K562 (cell line): ENCODE measurements around the gene KLF1. TPM values are rescaled to one million over a fixed set of nuclear protein-coding genes. Genes with fewer than 3 reads are reported as not detected.

Source experiments
- ATAC-seq: fragments of 200-7000 bp; cut with Tn5 transposase; 3 replicates; pipeline ENCODE4 v1.9.1; 2020; ENCODE audit warnings: moderate library complexity
- BruUV-seq: library from RNA; stranded (reverse); fragments of 400-500 nt; replicated peaks from 2 replicates; lab custom pipeline; 2021; lab: Mats Ljungman, UMichigan
- CTCF ChIA-PET: fragments of 300-600 bp; formaldehyde crosslinking; extraction: SDS; loops from one replicate; lab custom pipeline; 2021; ENCODE audit warnings: low intra/inter-chr PET ratio; lab: Yijun Ruan, JAX
- POLR2A ChIA-PET: fragments of 300-600, 350-650 bp; sonication (Branson Sonifier 250); formaldehyde crosslinking; extraction: SDS; loops from one replicate; lab custom pipeline; 2021; ENCODE audit warnings: antibody characterized with exemption, inconsistent platforms; lab: Yijun Ruan, JAX
- DNase-seq, 4 experiments: peaks; one replicate each; pipeline versions ENCODE4 v3.0.0 to v3.0.0-alpha.2; 2011 to 2018; ENCODE audit warnings: low spot score in 3 of 4, mixed read lengths in 3 of 4; ENCODE audit errors: extremely low read depth in 1 of 4
- FAIRE-seq: peaks from 2 replicates; lab custom pipeline; 2011; peaks lifted over from hg19 to GRCh38; lab: Jason Lieb, UNC
- H2AFZ ChIP-seq: 2 replicates; pipeline ENCODE4 v1.6.0; 2011; ENCODE audit warnings: low read depth, low read length, control low read depth, inconsistent platforms
- H3K27ac ChIP-seq: fragments of 200-600 bp; 3 replicates; pipeline ENCODE4 v1.8.0; 2011; ENCODE audit warnings: low read depth, mild to moderate bottlenecking, control low read depth, inconsistent platforms, low read length, moderate library complexity, mixed read lengths; ENCODE audit errors: extremely low read depth
- H3K27me3 ChIP-seq, 2 experiments: fragments of 300-600 bp in 1 of 2; 2 replicates in 1 of 2; 3 replicates in 1 of 2; pipeline versions ENCODE4 v1.6.0 to v1.8.0; 2011; ENCODE audit warnings: inconsistent platforms in 2 of 2, low read length in 2 of 2, mild to moderate bottlenecking in 1 of 2, mixed read lengths in 1 of 2, moderate library complexity in 1 of 2; ENCODE audit not compliant: control insufficient read depth in 2 of 2, insufficient read depth in 2 of 2
- H3K36me3 ChIP-seq: fragments of 300-600 bp; 3 replicates; pipeline ENCODE4 v1.8.0; 2011; ENCODE audit warnings: mild to moderate bottlenecking, low read length, inconsistent platforms; ENCODE audit not compliant: control insufficient read depth, insufficient read depth
- H3K4me1 ChIP-seq, 2 experiments: fragments of 200-600 bp in 1 of 2; replicated peaks in 1 of 2; 2 replicates in 1 of 2; 3 replicates in 1 of 2; pipeline versions ENCODE4 v1.5.1 to v1.8.0; 2011; ENCODE audit warnings: inconsistent platforms in 2 of 2, low read length in 2 of 2, mild to moderate bottlenecking in 1 of 2, mixed read lengths in 1 of 2, moderate library complexity in 1 of 2; ENCODE audit not compliant: control insufficient read depth in 2 of 2, insufficient read depth in 2 of 2
- H3K4me2 ChIP-seq: 2 replicates; pipeline ENCODE4 v1.6.1; 2011; ENCODE audit warnings: low read length, control low read depth, inconsistent platforms, mixed read lengths; ENCODE audit not compliant: insufficient read depth
- H3K4me3 ChIP-seq: fragments of 200-600 bp; sonication (generic), shearing (Covaris generic); 2 replicates; pipeline ENCODE4 v1.5.1; 2016; ENCODE audit warnings: control low read depth, inconsistent platforms
- H3K79me2 ChIP-seq: fragments of 200-600 bp; 3 replicates; pipeline ENCODE4 v1.8.0; 2011; ENCODE audit warnings: low read length, inconsistent platforms; ENCODE audit not compliant: control insufficient read depth, insufficient read depth
- H3K9ac ChIP-seq, 2 experiments: 2 replicates each; pipeline versions ENCODE4 v1.6.0 to v1.6.1; 2011; ENCODE audit warnings: low read depth in 2 of 2, low read length in 2 of 2, control low read depth in 1 of 2, inconsistent platforms in 1 of 2, mild to moderate bottlenecking in 1 of 2, mixed read lengths in 1 of 2; ENCODE audit not compliant: insufficient read depth in 1 of 2
- H3K9me1 ChIP-seq: one replicate; pipeline ENCODE4 v1.6.0; 2011; ENCODE audit warnings: inconsistent platforms, mild to moderate bottlenecking, low read length, moderate library complexity; ENCODE audit not compliant: control insufficient read depth, insufficient read depth
- H3K9me3 ChIP-seq: replicated peaks from 2 replicates; pipeline ENCODE4 v1.5.1; 2011; ENCODE audit warnings: low read depth, low read length, inconsistent platforms; ENCODE audit not compliant: control insufficient read depth, insufficient read depth
- H4K20me1 ChIP-seq: replicated peaks from 2 replicates; pipeline ENCODE4 v1.6.1; 2011; ENCODE audit warnings: low read length, inconsistent platforms, mixed read lengths; ENCODE audit not compliant: control insufficient read depth, insufficient read depth
- CSDE1 ChIP-seq, 2 experiments: fragments of 450-650 bp; IDR thresholded peaks; 2 replicates each; pipeline ENCODE4 v1.6.1; 2016; ENCODE audit warnings: mild to moderate bottlenecking in 1 of 2
- CTBP1 ChIP-seq: fragments of 450-650 bp; IDR thresholded peaks from 2 replicates; pipeline ENCODE4 v1.6.1; 2016; ENCODE audit warnings: borderline replicate concordance
- DPF2 ChIP-seq: fragments of 450-650 bp; IDR thresholded peaks from 2 replicates; pipeline ENCODE4 v1.6.1; 2016
- MCM3 ChIP-seq: fragments of 450-650 bp; IDR thresholded peaks from 2 replicates; pipeline ENCODE4 v1.6.1; 2016
- POLR2A ChIP-seq: fragments of 450-650 bp; conservative IDR thresholded peaks from 2 replicates; pipeline ENCODE4 v1.6.1; 2016
- POLR3A ChIP-seq: IDR thresholded peaks from 2 replicates; pipeline ENCODE4 v1.6.1; 2011; ENCODE audit warnings: borderline replicate concordance, mild to moderate bottlenecking, moderate library complexity; ENCODE audit not compliant: insufficient read length, insufficient read depth; ENCODE audit errors: extremely low read depth
- RCOR1 ChIP-seq, 2 experiments: IDR thresholded peaks; 2 replicates each; pipeline ENCODE4 v1.6.1; 2012; ENCODE audit warnings: low read depth in 2 of 2, low read length in 2 of 2, borderline replicate concordance in 1 of 2, improper control_type of control experiment in 1 of 2
- ZKSCAN8 ChIP-seq: fragments of 200-800 bp; sonication (Bioruptor generic); IDR thresholded peaks from 2 replicates; pipeline ENCODE4 v1.6.1; 2016; ENCODE audit warnings: missing genetic modification characterization, missing compliant biosample characterization
- ZNF584 ChIP-seq: fragments of 200-800 bp; sonication (Bioruptor generic); IDR thresholded peaks from 2 replicates; pipeline ENCODE4 v1.6.1; 2016; ENCODE audit warnings: low read depth, mild to moderate bottlenecking, missing genetic modification characterization, missing compliant biosample characterization
- WGBS: fragments of 100-300 bp; shearing (Covaris generic); methylation state at CpG from one replicate; pipeline ENCODE4 v1.1.6; 2016; ENCODE audit warnings: low coverage, mixed read lengths; ENCODE audit not compliant: insufficient coverage; ENCODE audit errors: missing lambda C conversion rate; 5-methylcytosine and 5-hydroxymethylcytosine counted together
- in situ Hi-C: fragments of 300-500 bp; cut with MboI; formaldehyde crosslinking; loops from 4 replicates; pipeline ENCODE4 v1.15.0; 2018; ENCODE audit warnings: inconsistent platforms, mixed read lengths
- intact Hi-C: fragments of 100-400 bp; cut with micrococcal nuclease; formaldehyde crosslinking; loops from 2 replicates; pipeline ENCODE4 v1.14.2; 2022
- polyA plus RNA-seq, 8 experiments: library from polyadenylated mRNA; depleted of rRNA in 4 of 8; stranded (reverse) in 5 of 8; unstranded in 3 of 8; fragments of >200 nt; fragmentation: Nextera tagmentation in 2 of 8; fragmentation: Illumina TruSeq in 1 of 8; extraction: Ambion mirVana in 2 of 8; extraction: Trizol in 1 of 8; gene quantifications; 2 replicates each; pipeline versions ENCODE4 v1.2.1 to v1.2.3, GENCODE V29; 2011 to 2014; ENCODE audit warnings: inconsistent platforms in 1 of 8, missing spikeins in 1 of 8
- total RNA-seq, 7 experiments: library from RNA; depleted of rRNA in 6 of 7; stranded (reverse); fragments of >200 nt in 6 of 7; fragmentation: Illumina TruSeq in 2 of 7; extraction: Trizol in 2 of 7; gene quantifications; 2 replicates each; pipeline versions ENCODE4 v1.2.1 to v1.2.3, GENCODE V29; 2011 to 2021; ENCODE audit warnings: low replicate concordance in 1 of 7
- TF ChIP-seq, protein P1 (sequence below): sonication (generic); formaldehyde crosslinking; IDR thresholded peaks from 2 replicates; pipeline ENCODE4 v1.9.0; 2022; ENCODE audit warnings: mild to moderate bottlenecking, missing genetic modification reagents
- TF ChIP-seq, protein P2 (sequence below): fragments of 250-450 bp; sonication (Bioruptor Pico); IDR thresholded peaks from 2 replicates; pipeline ENCODE4 v1.8.0; 2021; ENCODE audit warnings: moderate library complexity, mild to moderate bottlenecking, inconsistent platforms
- TF ChIP-seq, protein P3 (sequence below), 2 experiments: fragments of 450-650 bp in 1 of 2; sonication (generic) in 1 of 2; formaldehyde crosslinking in 1 of 2; IDR thresholded peaks; 2 replicates each; pipeline versions ENCODE4 v1.7.1 to v1.9.0; 2016 to 2022; ENCODE audit warnings: inconsistent platforms in 1 of 2, mild to moderate bottlenecking in 1 of 2, missing genetic modification reagents in 1 of 2

The KLF1 gene
- total and polyA plus RNA-seq, 9 of the 15 experiments (the other 6 are each of a cell fraction or from before 2014, with no cell fraction given) = 8.4 to 163 (median 47.3) TPM

DNA sequence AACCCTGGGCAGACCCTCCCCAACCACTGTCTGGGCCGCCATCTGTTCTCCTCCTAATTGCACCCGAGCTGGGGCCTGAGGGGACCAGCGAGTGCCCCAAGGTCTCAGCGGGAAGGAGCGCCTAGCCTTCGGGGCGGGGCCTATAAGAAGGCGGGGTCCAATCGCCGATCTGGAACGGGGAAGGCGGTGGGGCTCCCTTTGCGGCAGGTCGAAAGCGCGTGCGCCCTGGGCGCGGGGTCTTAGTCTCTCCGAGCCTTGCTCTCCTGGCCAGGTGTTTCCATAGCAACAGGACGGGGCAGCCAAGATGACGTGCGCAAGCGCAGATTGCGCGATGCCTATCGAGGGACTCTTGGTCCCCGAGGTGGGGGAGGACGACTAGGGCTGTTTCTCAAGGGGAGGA lies 45.9 kb downstream of the KLF1 start:
- in situ Hi-C loops (no loop called here), intact Hi-C loops (loop anchor here (5.0 kb wide), 1 partner anchor 64 kb away; the partner anchor contains the start of gene HOOK2)
- H3K79me2 ChIP-seq = peaks cover 20% of the 10 kb centered on the region
- DNase-seq = peak; percentile 76 to 90 (median 82)
- FAIRE-seq = peak; percentile 35
- 2% methylated on average over 29 of the region's 29 CpGs for WGBS
- no TSS peak for BruUV-seq
- H3K36me3 ChIP-seq = peaks cover 19% of the 10 kb centered on the region; the same call in 2 of the 3 replicates
- POLR2A ChIA-PET = interaction anchor here (0.5 to 0.6 kb wide), 2 partner anchors 34 to 124 kb away, joined by 3 read pairs; no protein-coding TSS in a partner anchor
- CTCF ChIA-PET = no interaction called here
- peak overlapping the region; percentile 7 to 79; a peak in 3 of 4 replicates for H3K9ac ChIP-seq
- peak overlapping the region; percentile 73 for H2AFZ ChIP-seq
- H4K20me1 ChIP-seq = peaks cover 6% of the 10 kb centered on the region; the same call in 1 of the 2 replicates
- H3K4me2 ChIP-seq = peak overlapping the region; percentile 82
- peak overlapping the region; percentile 69 for H3K27ac ChIP-seq
- no peaks in the 10 kb centered on the region; a peak in 1 of 5 replicates for H3K27me3 ChIP-seq
- ATAC-seq = peak; percentile 62
- peak overlapping the region; percentile 57 for H3K4me3 ChIP-seq
- H3K9me3 ChIP-seq = no peaks in the 10 kb centered on the region
- H3K4me1 ChIP-seq = peaks cover 33 to 46% of the 10 kb centered on the region in 2 experiments
- no peaks in the 10 kb centered on the region for H3K9me1 ChIP-seq
- TF ChIP-seq POLR3A = no peak
- no peak for TF ChIP-seq ZNF584 (CRISPR knock-in tag)
- TF ChIP-seq RCOR1 (IDR thresholded peaks at IDR 0.05; ENCODE audit: borderline replicate concordance in 1 of 2, low read depth in 2 of 2, low read length in 2 of 2) = peak in 1 of 2 experiments; percentile 66; a peak in 1 of 4 replicates
- TF ChIP-seq CTBP1 = peak; percentile 48
- TF ChIP-seq, protein P1, sequence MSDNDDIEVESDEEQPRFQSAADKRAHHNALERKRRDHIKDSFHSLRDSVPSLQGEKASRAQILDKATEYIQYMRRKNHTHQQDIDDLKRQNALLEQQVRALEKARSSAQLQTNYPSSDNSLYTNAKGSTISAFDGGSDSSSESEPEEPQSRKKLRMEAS (CRISPR knock-in tag) = no peak
- TF ChIP-seq CSDE1 (IDR thresholded peaks at IDR 0.05) = peak in 1 of 2 experiments; percentile 84; a peak in 2 of 4 replicates
- TF ChIP-seq, protein P2, sequence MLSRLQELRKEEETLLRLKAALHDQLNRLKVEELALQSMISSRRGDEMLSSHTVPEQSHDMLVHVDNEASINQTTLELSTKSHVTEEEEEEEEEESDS (CRISPR knock-in tag) = no peak
- no peak for TF ChIP-seq ZKSCAN8 (CRISPR knock-in tag)
- no peak for TF ChIP-seq MCM3
- TF ChIP-seq DPF2 = 0 out of 2 replicates have a peak, but pooled peaks have one; percentile 17
- no peak for TF ChIP-seq POLR2A
- TF ChIP-seq, protein P3, sequence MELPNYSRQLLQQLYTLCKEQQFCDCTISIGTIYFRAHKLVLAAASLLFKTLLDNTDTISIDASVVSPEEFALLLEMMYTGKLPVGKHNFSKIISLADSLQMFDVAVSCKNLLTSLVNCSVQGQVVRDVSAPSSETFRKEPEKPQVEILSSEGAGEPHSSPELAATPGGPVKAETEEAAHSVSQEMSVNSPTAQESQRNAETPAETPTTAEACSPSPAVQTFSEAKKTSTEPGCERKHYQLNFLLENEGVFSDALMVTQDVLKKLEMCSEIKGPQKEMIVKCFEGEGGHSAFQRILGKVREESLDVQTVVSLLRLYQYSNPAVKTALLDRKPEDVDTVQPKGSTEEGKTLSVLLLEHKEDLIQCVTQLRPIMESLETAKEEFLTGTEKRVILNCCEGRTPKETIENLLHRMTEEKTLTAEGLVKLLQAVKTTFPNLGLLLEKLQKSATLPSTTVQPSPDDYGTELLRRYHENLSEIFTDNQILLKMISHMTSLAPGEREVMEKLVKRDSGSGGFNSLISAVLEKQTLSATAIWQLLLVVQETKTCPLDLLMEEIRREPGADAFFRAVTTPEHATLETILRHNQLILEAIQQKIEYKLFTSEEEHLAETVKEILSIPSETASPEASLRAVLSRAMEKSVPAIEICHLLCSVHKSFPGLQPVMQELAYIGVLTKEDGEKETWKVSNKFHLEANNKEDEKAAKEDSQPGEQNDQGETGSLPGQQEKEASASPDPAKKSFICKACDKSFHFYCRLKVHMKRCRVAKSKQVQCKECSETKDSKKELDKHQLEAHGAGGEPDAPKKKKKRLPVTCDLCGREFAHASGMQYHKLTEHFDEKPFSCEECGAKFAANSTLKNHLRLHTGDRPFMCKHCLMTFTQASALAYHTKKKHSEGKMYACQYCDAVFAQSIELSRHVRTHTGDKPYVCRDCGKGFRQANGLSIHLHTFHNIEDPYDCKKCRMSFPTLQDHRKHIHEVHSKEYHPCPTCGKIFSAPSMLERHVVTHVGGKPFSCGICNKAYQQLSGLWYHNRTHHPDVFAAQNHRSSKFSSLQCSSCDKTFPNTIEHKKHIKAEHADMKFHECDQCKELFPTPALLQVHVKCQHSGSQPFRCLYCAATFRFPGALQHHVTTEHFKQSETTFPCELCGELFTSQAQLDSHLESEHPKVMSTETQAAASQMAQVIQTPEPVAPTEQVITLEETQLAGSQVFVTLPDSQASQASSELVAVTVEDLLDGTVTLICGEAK (IDR thresholded peaks at IDR 0.05) = peak; percentile 25; the same call in 1 of the 2 replicates
- TF ChIP-seq, protein P3 (CRISPR knock-in tag; IDR thresholded peaks at IDR 0.05) = no peak
